NB4 (cell line): ENCODE measurements around the gene TAGLN3.

Source experiments
- CTCF ChIP-seq: IDR thresholded peaks from one replicate; pipeline ENCODE4 v1.5.1; 2012; ENCODE audit warnings: low read depth, low read length
- MAX ChIP-seq: IDR thresholded peaks from 2 replicates; pipeline ENCODE4 v1.6.1; 2011; ENCODE audit warnings: low read depth, low read length
- MYC ChIP-seq: IDR thresholded peaks from 2 replicates; pipeline ENCODE4 v1.6.1; 2011; ENCODE audit warnings: low read depth, low read length
- POLR2A ChIP-seq: IDR thresholded peaks from 2 replicates; pipeline ENCODE4 v1.6.1; 2011; ENCODE audit warnings: mild to moderate bottlenecking; ENCODE audit not compliant: insufficient read length; ENCODE audit errors: extremely low read depth

GRCh38 chr3:111980716-111981456 is 17.8 kb upstream of the TAGLN3 start:
- TF ChIP-seq CTCF (no peak), POLR2A (no peak), MYC (no peak), MAX (no peak)
